Smooth muscle cell of trachea (primary cell): ENCODE measurements around the gene FAM168A. TPM values are rescaled to one million over a fixed set of nuclear protein-coding genes. Genes with fewer than 3 reads are reported as not detected.

Experiments
- total RNA-seq: library from RNA; depleted of rRNA; stranded (reverse); fragments of >200 nt; gene quantifications from 2 replicates; pipeline ENCODE4 v1.2.1, GENCODE V29; 2014

FAM168A gene
- total RNA-seq, result 27.9 and 34.1 TPM in 2 replicates

GRCh38 chr11:73597956-73598718 lies at the start of gene FAM168A:
Gene FAM168A (minus strand): TSS chr11:73598112. CDS start chr11:73468474, 129,638 bp downstream.

GRCh38 chr11:73645972-73646631 lies 48.2 kb upstream of the FAM168A start, which contains the start of gene PLEKHB1:
Gene PLEKHB1 (plus strand): TSS chr11:73646581. CDS start chr11:73646609, 28 bp downstream.

GRCh38 chr11:73376160-73376802 lies 221.6 kb downstream of the FAM168A start, which contains the start of gene RELT:
Gene RELT (plus strand): TSS chr11:73376399. CDS start chr11:73389137, 12,738 bp downstream.

Other genes starting within 250 kb of the FAM168A start
- 1.2 and 2.3 TPM in 2 replicates for gene RELT, start 221.7 kb downstream of the FAM168A start, total RNA-seq
- 1.0 and 3.3 TPM in 2 replicates for gene PLEKHB1, start 48.5 kb upstream of the FAM168A start, total RNA-seq
- gene RAB6A, start 163.0 kb upstream of the FAM168A start, total RNA-seq, result 148 and 150 TPM in 2 replicates
- gene MRPL48, start 189.8 kb upstream of the FAM168A start, total RNA-seq, result 19.8 and 29.4 TPM in 2 replicates